ENCODE measurements around the gene ZNF710. TPM values are rescaled to one million over a fixed set of nuclear protein-coding genes. Genes with fewer than 3 reads are reported as not detected.
"Not testable (repeated sequence)": the region's sequence is repeated elsewhere in the genome, so short reads cannot be mapped to it uniquely, and the experiment has no call there.

Gene ZNF710
- total RNA-seq, result 8.5 and 9.9 TPM in 2 replicates

- DNase-seq (ENCODE audit: low read depth in 2 of 2), result peak; percentile 45 to 54
Observed at GRCh38 chr15:90001062-90001682, at the start of gene ZNF710. TSS of gene ZNF710 (plus strand) at chr15:90001324. CDS start at chr15:90067138, 65,814 bp downstream.

- DNase-seq (ENCODE audit: low read depth in 2 of 2), result no peak
Observed at GRCh38 chr15:89954541-89954940, 46.6 kb upstream of the ZNF710 start.

DNA sequence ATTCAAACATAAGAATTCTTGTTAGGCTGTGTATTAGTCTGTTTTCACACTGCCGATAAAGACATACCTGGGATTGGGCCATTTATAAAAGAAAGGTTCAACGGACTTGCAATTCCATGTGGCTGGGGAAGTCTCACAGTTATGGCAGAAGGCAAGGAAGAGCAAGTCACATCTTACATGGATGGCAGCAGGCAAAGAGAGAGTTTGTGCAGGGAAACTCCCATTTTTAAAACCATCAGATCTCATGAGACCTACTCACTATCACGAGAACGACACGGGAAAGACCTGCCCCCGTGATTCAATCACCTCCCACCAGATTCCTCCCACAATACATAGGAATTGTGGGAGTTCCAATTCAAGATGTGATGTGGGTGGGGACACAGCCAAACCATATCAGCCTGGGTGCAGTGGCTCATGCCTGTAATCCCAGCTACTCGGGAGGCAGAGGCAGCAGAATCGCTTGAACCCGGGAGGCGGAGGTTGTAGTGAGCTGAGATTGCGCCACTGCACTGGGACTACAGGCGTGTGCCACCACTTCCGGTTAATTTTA is 45.6 kb upstream of the ZNF710 start:
- DNase-seq (ENCODE audit: low read depth in 2 of 2), result not testable (repeated sequence)

DNA sequence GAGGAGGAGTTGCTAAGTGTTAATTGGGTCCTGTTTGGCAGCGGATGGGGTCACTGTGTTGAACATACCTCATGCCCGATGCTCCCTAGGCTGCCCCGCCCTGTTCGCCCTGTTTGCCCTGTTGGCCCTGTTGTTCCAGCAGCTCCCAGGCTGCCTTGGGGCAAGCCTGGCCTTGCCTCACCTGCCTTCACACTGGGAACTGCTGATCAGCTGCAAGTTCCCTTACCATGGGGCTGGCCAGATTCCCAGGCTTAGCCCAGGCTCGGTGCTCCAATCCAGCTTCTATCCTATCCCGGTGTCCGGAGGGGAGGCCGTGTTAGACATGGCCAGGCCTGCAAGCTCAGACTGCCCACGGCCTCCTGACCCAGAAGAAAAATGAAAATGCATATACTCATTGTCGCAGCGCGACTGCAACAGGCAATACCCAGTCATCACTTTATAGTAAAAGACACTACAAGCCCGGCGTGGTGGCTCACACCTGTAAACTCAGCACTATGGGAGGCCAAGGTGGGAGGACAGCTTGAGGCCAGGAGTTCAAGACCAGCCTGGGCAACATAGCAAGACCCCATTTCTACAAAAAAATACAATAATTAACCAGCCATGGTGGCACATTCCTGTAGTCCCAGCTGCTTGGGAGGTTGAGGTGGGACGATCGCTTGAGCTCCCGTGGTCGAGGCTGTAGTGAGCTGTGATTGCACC is 42.9 kb upstream of the ZNF710 start:
- DNase-seq (ENCODE audit: low read depth in 2 of 2), result no peak

GRCh38 chr15:89963301-89964231 is 37.6 kb upstream of the ZNF710 start:
- DNase-seq (ENCODE audit: low read depth in 2 of 2), result no peak

GRCh38 chr15:89964232-89964954 is 36.7 kb upstream of the ZNF710 start:
- DNase-seq (ENCODE audit: low read depth in 2 of 2), result no peak

- DNase-seq (ENCODE audit: low read depth in 2 of 2), result no peak
Observed at GRCh38 chr15:89967881-89968280, 33.2 kb upstream of the ZNF710 start.

GRCh38 chr15:89971592-89971997 is 29.5 kb upstream of the ZNF710 start:
- peak; percentile 44 to 77 for DNase-seq (ENCODE audit: low read depth in 2 of 2)

DNA sequence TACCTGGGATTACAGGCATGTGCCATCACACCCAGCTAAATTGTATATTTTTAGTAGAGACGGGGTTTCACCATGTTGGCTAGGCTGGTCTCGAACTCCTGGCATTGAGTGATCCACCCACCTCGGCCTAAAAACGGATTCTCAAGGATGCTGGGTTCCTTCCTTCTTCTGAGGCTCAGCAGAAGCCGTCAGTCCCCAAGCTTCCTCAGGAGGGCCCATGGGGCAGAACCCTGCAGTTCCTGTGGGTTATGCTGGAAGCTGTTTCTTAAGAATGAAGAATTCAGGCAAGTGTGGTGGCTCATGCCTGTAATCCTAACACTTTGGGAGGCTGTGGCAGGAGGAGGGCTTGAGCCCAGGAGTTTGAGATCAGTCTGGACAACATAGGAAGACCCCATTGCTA is 29.0 kb upstream of the ZNF710 start:
- DNase-seq (ENCODE audit: low read depth in 2 of 2), result no peak

GRCh38 chr15:89975482-89976245 is 25.5 kb upstream of the ZNF710 start:
- no peak for DNase-seq (ENCODE audit: low read depth in 2 of 2)

DNA sequence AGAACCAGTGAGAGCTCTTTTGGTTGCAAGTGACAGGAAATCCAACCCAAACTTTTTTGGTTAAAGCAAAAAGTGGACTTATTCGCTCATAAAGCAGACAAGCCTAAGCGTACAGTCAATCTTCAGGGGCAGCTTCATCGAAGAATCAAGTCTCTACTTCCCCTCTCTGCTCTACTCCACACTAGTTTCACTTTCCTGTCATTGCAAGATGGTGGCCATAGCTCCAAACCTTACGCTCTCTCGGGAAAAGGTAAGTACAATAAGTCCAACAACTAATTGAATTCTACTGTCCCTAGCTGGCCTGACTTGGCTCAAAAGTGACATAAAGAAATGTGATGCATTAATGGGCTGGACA is 24.9 kb upstream of the ZNF710 start:
- no peak for DNase-seq (ENCODE audit: low read depth in 2 of 2)

- not testable (repeated sequence) for DNase-seq (ENCODE audit: low read depth in 2 of 2)
Observed at GRCh38 chr15:89977836-89978235, 23.3 kb upstream of the ZNF710 start.

DNA sequence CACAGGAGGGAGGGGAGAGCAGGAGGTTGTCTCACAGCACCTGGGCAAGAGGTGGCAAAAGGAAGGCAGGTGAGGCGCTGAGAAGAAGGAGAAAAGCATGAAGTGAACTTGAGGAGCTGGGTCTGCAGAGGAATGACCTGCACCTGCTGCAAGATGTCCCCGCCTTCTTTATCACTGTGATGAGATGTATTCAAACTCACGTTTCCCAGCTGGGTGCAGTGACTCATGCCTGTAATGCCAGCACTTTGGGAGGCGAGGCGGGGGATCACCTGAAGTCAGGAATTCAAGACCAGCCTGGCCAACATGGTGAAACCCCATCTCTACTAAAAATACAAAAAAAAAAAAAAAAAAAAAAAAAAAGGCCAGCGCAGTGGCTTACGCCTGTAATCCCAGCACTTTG is 22.2 kb upstream of the ZNF710 start:
- no peak for DNase-seq (ENCODE audit: low read depth in 2 of 2)

DNA sequence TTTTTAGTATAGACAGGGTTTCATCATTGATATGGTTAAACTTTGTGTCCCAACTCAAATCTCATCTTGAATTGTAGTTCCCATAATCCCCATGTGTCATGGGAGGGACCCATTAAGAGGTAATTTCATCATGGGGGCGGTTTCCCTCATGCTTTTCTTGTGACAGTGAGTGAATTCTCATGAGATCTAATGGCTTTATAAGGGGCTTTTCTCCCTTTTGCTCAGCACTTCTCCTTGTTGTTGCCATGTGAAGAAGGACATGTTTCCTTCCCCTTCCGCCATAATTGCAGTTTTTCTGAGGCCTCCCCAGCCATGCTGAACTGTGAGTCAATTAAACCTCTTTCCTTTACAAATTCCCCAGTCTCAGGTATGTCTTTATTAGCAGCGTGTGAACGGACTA is 20.2 kb upstream of the ZNF710 start:
- DNase-seq (ENCODE audit: low read depth in 2 of 2), result no peak

GRCh38 chr15:89982315-89983055 is 18.6 kb upstream of the ZNF710 start:
- DNase-seq (ENCODE audit: low read depth in 2 of 2), result no peak

DNA sequence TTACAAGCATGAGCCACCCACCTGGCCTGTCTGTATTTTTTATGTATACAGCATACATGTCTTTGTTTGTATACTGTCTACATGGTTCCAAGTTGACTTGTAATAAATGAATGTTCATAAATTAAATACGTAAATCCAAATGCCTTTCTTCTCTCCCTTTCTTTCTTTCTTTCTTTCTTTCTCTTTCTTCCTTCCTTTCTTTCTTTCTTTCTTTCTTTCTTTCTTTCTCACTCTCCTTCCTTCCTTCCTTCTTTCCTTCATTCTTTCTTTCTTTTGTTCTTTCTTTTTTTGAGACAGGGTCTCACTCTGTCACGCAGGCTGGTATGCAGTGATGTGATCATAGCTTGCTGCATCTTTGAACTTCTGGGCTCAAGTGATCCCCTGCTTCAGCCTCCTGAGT is 17.1 kb upstream of the ZNF710 start:
- DNase-seq (ENCODE audit: low read depth in 2 of 2), result no peak

DNA sequence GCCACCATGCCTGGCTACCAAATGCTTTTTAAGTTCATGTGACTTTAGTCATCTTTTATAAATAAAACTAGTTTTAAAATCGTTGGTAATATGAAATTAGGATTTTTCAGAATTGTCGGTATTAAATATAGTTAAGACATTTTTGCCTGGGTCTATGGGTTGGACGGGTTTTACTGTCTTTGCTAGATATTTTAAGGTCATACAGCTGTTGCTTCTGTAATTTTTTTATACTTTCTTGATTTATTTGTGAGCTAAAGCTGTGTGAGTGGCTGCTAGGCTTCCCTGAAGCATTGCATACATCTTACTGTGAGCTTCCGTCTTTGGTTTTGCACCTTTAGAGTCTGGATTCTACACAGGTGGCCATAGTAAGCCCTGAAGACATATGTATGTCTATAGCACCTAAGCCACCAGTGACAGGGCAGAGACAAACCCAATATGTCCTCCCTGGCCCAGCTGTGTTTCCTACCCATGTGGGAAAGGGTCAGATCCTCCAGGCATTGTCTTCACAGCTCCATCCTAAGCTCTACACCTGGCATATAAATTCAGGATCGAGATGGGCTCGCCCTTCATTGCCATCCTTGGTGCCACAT is 16.6 kb upstream of the ZNF710 start:
- no peak for DNase-seq (ENCODE audit: low read depth in 2 of 2)

GRCh38 chr15:89985111-89985510 is 16.0 kb upstream of the ZNF710 start:
- DNase-seq (ENCODE audit: low read depth in 2 of 2), result no peak

DNA sequence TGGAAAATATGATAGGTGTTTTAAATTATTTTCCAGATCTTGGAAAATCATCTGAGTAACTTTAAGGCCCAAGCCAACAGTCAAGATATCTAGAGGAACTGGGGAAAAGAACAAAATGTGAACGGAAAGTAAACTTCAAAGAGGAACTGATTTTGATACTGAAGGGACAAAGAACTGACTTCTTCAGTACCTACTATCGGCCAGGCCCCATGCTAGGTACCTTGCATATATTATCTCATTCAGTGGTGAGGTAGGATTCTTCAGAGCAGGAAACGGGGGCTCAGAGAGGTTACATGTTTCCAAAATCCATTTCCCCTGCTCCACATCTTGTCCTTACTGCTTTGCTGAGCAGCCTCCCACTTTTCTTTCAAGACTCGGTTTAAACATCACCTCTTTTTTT is 9.8 kb upstream of the ZNF710 start:
- no peak for DNase-seq (ENCODE audit: low read depth in 2 of 2)
